IPS-11a (cell line): ENCODE results near the gene SOX9.

Experiments used
- H3K4me3 ChIP-seq: one replicate; pipeline ENCODE4 v1.5.1; 2013; ENCODE audit warnings: low read depth, low read length, control low read depth

Gene SOX9

DNA sequence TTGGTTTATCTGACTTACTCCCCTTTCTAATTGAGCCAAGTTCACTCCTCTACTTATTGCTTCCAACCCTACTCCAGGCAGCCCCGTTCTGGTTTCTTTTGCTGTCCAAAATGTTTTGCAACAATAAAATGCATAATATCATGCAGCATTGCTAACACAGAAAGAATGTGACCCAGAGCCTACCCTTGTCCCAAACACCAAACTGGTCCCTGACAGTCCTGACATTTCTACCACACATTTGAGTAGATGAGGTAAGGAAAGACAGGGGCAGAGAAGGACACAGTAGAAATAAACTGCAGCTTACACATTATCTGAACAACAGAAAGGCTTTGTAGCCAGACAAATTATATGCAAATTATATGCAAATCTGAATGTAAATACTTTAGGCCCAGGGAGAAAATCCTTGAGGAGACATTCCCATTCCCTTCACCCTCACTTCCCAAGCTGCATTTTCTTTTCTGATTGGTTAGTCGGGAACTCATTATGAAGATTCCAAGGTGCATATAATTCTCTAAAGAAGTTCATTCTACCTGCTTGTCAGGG, 31.6 kb downstream of the SOX9 start:
- H3K4me3 ChIP-seq, result no peak overlapping the region

DNA sequence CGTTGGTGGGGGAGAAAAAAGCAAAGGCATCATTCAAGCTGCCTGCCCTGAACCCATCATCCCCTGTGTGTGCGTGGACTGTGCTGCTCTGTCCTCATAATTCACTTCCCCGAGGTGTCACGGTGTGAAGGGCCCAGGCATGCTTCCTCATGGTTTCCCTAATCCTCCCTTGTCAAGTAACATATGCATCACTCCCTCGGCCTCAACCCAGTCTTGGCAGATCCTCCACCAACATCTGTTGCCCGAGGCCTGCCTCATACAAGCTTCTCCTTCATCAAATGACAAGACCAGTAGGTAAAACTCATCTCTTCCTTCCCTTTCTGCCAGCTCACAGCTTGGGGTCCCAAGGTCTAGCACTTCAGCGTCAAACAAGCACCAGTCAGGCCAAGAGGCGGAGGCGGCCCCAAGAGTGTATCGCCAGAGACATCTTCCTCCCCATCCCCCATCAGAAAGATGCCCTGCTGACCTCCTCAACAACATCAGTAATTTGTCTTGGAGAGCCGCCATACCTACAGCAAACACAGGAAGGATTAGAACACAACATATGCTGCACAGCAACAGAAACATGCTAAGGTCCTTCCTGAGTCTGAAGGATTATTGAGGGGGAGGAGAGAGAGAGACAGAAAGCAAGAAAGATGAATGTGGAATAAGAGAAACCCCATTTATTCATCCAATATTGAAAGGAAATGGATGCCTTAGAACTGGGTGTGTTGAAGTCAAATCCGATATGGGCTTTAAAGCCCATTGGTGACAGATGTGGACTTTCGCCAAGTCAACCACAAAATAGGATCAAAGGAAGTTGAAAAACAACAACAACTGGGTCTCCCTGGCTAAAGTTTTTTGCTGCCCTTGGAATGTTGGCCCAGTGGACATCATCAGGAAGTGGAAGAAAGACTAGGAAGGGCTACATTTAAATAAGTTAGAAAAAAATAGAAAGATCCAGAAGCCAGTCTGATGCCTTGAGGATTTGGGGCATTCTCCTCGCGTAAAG, 38.4 kb downstream of the SOX9 start:
- H3K4me3 ChIP-seq, result no peak overlapping the region

DNA sequence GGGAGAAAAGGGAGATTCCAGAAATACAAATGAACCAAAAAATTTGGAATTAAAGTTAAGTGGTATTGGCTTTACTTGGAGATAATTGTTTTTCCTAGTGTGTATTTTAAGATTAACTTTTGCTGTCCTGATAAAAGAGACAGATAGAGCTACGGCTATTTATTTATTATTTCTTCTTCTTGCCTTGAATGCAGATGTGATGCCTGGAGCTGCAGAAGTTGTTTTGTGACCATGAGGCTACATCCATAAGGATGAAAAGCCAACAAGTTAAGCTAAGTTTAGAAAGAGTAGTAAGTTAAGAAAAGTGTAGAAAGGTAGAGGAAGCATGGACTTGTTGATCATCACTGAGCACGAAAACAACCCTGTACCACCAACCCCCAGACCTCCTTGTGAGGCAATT, 41.7 kb downstream of the SOX9 start:
- H3K4me3 ChIP-seq, result no peak overlapping the region

DNA sequence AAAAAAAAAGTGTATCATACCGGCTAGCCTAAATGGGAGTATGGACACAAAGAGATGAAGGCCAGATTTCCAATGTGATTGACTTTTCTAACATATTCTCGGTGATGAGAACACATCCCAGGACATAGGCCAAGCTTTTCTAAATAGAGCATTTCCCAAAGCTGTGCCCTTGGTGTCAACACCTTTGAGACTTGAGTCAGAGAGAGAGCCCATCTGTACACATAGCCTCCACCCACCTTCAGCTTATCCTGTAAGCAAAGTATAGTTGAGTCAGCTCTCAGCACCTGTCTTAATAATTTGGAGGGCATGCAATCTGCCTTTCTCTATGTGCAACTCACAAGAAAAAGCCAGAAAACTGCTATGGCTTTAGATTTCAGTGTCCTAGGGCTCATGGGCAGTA, 42.7 kb downstream of the SOX9 start:
- H3K4me3 ChIP-seq, result no peak overlapping the region

DNA sequence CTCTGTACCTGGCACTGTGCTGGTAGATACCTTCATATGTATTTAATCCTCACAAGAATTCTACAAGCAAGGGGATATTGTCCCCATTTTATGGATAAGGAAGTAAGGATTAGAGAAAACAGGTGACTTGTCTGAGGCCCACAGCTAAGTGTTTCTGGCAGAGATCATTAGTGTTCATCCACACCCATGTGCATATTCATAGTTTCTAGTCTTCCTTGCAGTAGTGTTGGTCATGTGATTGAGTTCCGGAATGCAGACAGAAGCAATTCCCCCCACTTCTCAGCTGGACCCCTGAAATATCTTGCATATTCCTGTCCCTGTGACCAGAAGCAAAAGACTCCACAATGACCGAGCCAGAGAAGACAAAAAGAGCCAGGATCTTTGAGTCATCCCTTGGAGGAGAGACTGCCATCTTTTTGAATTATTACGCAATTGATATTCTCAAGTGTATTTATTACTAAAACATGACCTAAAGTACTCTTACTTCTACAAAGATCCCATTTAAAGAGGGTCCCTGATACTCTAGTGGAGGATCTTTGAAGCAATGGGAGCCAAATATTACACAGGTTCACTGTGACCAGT, 43.4 kb downstream of the SOX9 start:
- no peak overlapping the region for H3K4me3 ChIP-seq

DNA sequence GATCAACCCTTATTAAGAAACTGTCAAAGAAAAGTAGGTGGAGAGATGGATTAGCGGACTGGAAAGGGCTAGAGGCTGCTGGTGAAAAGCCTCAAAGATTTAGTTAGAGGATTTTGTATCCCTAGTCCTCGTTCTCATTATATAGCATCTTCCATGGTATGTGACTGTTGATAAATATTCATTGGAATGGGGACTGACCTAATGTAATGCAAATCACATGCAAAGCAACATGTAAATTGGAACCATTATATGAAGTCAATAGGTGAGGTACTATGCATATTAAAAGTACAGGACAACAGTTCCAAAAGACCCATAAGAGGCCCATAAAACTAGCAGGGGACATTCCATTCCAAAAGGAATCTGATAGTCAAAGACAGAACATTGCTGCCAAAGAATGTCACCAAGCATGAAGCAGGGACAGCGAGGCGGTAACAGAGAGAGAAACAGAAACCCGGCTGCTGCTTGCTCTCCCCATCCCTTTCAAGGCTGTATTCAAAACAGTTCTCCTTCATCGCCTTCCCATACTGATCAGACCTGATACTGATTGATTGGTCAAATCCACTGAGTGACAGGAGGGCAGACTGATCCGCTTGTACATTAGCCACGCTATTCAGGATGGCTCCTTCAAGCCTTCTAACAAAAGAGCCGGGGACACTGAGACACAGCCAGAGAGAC, 44.5 kb downstream of the SOX9 start:
- H3K4me3 ChIP-seq, result no peak overlapping the region

DNA sequence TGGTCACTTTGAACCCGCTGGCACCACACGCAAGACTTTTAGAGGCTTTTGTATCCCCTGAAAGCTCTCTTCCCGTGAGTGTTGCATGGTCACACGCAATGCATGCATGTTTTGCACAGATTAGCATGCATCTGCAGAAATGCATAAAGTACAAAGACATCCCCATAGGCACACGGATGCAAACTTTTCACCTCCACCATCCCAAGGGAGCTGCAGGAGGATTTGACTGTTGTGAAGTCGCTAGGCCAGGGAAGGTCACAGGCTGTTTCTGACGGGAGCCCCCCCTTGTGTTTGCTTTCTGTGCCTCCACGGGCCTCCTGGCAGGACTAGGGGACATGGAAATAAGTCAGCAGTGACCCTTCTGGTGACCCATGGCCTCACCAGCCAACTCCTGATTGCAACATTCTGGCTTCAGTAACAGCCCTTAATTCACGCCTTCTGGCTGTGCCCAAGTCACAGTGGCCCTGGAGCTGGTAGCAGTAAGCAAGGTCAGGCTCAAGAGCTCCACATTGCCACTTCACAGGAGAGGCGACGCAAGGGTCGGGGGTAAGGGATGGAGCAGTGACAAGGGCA, 45.1 kb downstream of the SOX9 start:
- no peak overlapping the region for H3K4me3 ChIP-seq

DNA sequence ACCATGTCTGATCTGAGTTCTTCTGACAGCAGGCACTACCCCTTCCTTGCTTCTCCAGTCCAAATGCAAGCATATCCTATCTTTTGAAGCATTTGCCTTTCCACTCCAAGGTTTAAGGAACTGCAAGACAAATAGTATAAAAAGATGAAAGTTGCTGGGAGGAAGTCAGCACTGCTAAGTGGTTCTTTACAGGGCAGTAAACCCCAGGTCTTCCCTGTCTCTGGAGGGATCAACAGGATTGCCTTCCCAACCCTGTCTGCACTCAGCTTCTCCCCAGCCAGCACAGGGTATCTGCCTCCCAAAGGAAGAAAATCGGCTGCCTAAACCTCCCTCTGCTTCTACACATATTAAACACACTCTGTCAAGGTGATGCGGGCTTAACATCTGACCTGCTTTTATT, 46.8 kb downstream of the SOX9 start:
- H3K4me3 ChIP-seq, result no peak overlapping the region

DNA sequence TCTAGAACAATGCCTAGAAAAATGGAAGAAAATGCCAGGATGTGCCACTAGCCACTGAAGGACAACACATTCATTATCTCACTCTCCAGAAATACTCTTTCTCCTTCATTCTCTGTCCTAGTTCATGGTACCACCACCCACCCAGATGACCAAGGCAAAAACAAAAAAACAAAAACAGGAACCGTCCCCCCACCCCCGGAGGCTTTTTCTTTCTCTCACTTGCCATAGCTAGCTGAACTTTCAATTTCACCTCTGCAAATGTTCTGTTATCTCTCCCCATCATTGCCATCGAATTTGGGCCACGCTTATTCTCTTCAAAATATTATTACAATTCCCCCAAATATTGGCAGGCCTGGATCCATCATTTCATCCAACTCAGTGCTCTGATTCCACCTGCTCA, 49.0 kb downstream of the SOX9 start:
- no peak overlapping the region for H3K4me3 ChIP-seq

DNA sequence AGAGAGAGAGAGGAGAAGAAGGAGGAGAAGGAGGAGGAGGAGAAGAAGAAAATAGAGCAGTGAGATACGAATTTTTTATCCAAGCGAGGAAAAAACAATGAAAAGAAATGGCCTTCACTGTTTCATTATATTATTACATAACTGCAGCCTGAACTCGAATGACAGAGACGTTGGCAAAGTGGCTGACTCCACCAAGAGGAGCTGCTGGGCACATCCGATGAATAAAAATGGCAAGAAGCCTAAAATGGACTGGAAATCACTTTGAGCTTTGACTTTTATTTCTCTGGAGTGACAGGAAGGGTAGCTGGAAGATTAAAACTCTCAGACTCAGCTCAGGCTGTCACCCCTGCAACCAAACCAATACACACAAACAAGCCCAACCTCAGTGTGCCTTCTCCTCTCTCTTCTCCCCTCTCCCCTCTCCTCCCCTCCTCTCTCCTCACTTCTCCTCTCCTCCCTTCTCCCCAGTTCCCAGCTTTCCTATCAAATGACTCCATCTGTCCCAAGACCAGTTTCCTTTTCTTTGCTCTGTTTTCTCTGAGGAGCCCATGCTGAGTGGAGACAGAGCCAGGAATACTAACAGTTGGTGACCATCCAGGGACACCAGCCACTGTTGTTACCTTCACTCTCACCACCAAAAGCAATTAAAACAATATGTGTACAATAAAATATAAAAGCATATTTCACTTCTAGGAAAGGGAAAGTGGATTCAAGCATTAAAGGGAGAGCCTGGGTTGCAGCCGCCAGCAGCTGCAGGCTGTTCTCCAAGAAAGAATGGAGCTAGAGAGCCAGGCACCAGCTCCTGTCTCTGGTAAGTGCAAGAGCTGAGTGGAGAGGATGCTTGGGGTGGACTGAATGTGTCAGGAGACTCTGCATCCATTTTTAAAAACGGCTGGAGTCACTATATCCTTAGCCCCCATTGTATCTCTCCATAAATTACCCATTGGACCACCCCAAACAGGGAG, 51.2 kb downstream of the SOX9 start:
- no peak overlapping the region for H3K4me3 ChIP-seq

DNA sequence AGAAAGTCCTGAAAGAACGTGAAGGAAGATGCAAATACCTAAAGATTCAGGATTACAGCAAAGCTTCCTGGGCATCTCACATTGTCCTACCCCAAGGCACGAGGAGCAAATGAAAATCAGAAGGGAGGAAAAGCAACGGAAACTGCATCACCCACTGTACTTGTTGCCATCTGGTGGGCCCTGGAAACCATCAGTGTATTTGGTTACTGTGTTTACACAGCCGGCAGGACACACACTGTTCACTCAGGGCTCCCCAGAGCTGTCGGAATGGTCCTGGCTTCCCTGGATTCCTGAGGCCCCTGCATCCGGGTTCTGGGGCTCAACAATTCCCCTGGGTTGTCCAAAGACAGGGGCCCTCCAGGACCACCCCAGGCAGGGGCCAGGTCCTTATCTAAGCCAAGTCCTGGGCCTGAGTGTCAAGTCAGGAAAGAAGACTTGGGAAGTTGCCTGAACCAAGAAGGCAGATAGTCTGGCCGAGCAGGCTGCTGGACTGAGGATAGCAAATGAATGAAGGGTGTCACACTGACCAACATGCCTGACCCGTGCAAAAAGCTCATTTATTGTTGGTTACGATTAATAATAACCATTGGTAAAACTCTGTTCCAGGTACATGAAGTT, 52.8 kb downstream of the SOX9 start:
- H3K4me3 ChIP-seq, result no peak overlapping the region

DNA sequence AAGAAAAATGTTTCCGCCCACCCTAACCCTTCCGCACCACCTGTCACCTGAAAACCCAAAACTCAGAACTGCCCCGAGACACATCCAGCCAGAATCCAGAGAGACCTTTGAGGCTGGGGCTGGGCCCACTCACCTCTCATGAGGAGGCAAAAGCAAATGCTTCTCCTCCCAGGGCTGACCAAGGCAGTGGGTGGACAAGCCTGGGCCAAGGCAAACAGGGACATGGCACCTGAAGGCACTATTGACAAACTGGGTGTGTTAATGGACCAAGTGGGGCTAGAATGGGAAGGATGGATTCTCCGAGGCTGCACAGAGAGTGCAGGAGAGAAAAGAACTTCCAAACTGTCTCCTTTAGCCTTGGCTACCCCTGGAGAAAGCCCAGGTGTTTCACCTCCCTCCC, 54.4 kb downstream of the SOX9 start:
- H3K4me3 ChIP-seq, result no peak overlapping the region
